Endothelial cell of umbilical vein (primary cell): ENCODE results near the gene MOXD1. TPM values are rescaled to one million over a fixed set of nuclear protein-coding genes. Genes with fewer than 3 reads are reported as not detected.

ENCODE experiments used
- BruUV-seq: library from RNA; stranded (reverse); fragments of 400-500 nt; replicated peaks from 2 replicates; lab custom pipeline; 2021; lab: Mats Ljungman, UMichigan
- CTCF ChIA-PET: fragments of 300-600, 350-600 bp; sonication (Branson Sonifier 250); formaldehyde crosslinking; loops from one replicate; lab custom pipeline; 2021; ENCODE audit warnings: antibody characterized with exemption, inconsistent platforms; lab: Charles Lee
- POLR2A ChIA-PET: fragments of 300-600, 350-600 bp; sonication (Branson Sonifier 250); formaldehyde crosslinking; loops from one replicate; lab custom pipeline; 2021; ENCODE audit warnings: antibody characterized with exemption, inconsistent platforms; lab: Charles Lee
- DNase-seq: peaks from one replicate; pipeline ENCODE4 v3.0.0-alpha.2; 2011; ENCODE audit warnings: low read depth, low spot score
- FAIRE-seq: peaks from 2 replicates; lab custom pipeline; 2011; peaks lifted over from hg19 to GRCh38; lab: Jason Lieb, UNC
- H2AFZ ChIP-seq: 2 replicates; pipeline ENCODE4 v1.6.0; 2012; ENCODE audit warnings: low read depth, low read length, control low read depth, inconsistent platforms
- H3K27ac ChIP-seq: 2 replicates; pipeline ENCODE4 v1.5.1; 2011; ENCODE audit warnings: low read depth, mild to moderate bottlenecking, control low read depth, low read length, moderate library complexity; ENCODE audit not compliant: insufficient read depth
- H3K27me3 ChIP-seq, 2 experiments: 2 replicates each; pipeline versions ENCODE4 v1.6.0 to v1.6.1; 2011; ENCODE audit warnings: low read length in 2 of 2, mixed read lengths in 1 of 2; ENCODE audit not compliant: control insufficient read depth in 2 of 2, insufficient read depth in 2 of 2
- H3K36me3 ChIP-seq, 2 experiments: 2 replicates in 1 of 2; 3 replicates in 1 of 2; pipeline ENCODE4 v1.5.1; 2011; ENCODE audit warnings: low read length in 2 of 2, mild to moderate bottlenecking in 1 of 2, moderate library complexity in 1 of 2; ENCODE audit not compliant: control insufficient read depth in 2 of 2, insufficient read depth in 2 of 2; ENCODE audit errors: extremely low read depth in 1 of 2
- H3K4me1 ChIP-seq: 3 replicates; pipeline ENCODE4 v1.5.1; 2011; ENCODE audit warnings: mild to moderate bottlenecking, low read length; ENCODE audit not compliant: control insufficient read depth, insufficient read depth; ENCODE audit errors: extremely low read depth
- H3K4me2 ChIP-seq: 2 replicates; pipeline ENCODE4 v1.6.1; 2011; ENCODE audit warnings: low read length, control low read depth, mixed read lengths; ENCODE audit not compliant: insufficient read depth
- H3K4me3 ChIP-seq, 3 experiments: fragments of 200-600 bp in 1 of 3; sonication (generic), shearing (Covaris generic) in 1 of 3; replicated peaks in 1 of 3; 2 replicates each; pipeline ENCODE4 v1.5.1; 2011 to 2016; ENCODE audit warnings: control low read depth in 3 of 3, low read length in 3 of 3, mild to moderate bottlenecking in 2 of 3, inconsistent platforms in 1 of 3, low read depth in 1 of 3, moderate library complexity in 1 of 3; ENCODE audit not compliant: insufficient read depth in 1 of 3
- H3K79me2 ChIP-seq: 2 replicates; pipeline ENCODE4 v1.6.0; 2012; ENCODE audit warnings: low read length, inconsistent platforms; ENCODE audit not compliant: control insufficient read depth, insufficient read depth
- H3K9ac ChIP-seq: replicated peaks from 2 replicates; pipeline ENCODE3; 2011; ENCODE audit warnings: low read length, control low read depth; ENCODE audit not compliant: insufficient read depth; ENCODE audit errors: extremely low read depth
- H3K9me1 ChIP-seq: replicated peaks from 3 replicates; pipeline ENCODE4 v1.6.0; 2011; ENCODE audit warnings: mild to moderate bottlenecking, low read length; ENCODE audit not compliant: control insufficient read depth, insufficient read depth; ENCODE audit errors: extremely low read depth
- H3K9me3 ChIP-seq: replicated peaks from 2 replicates; pipeline ENCODE4 v1.5.1; 2012; ENCODE audit warnings: low read length, inconsistent platforms; ENCODE audit not compliant: control insufficient read depth, insufficient read depth
- H4K20me1 ChIP-seq: replicated peaks from 2 replicates; pipeline ENCODE3; 2011; ENCODE audit warnings: mild to moderate bottlenecking, low read length; ENCODE audit not compliant: control insufficient read depth, insufficient read depth; ENCODE audit errors: extremely low read depth
- CTCF ChIP-seq, 2 donors: IDR thresholded peaks; 1 replicate in 1 of 2; 2 replicates in 1 of 2; pipeline ENCODE4 v1.5.1; 2011; ENCODE audit warnings: low read length in 2 of 2, mild to moderate bottlenecking in 2 of 2, moderate library complexity in 2 of 2, control low read depth in 1 of 2, inconsistent platforms in 1 of 2, low read depth in 1 of 2; ENCODE audit not compliant: insufficient read depth in 1 of 2; ENCODE audit errors: extremely low read depth in 1 of 2
- EZH2 ChIP-seq: IDR thresholded peaks from 2 replicates; pipeline ENCODE4 v1.6.1; 2012; ENCODE audit warnings: borderline replicate concordance, low read depth, mild to moderate bottlenecking, moderate library complexity, low read length, inconsistent platforms; ENCODE audit not compliant: severe bottlenecking
- FOS ChIP-seq: IDR thresholded peaks from 2 replicates; pipeline ENCODE4 v1.6.1; 2011; ENCODE audit warnings: mild to moderate bottlenecking, low read length, moderate library complexity, borderline replicate concordance; ENCODE audit not compliant: insufficient read depth
- GATA2 ChIP-seq: IDR thresholded peaks from 2 replicates; pipeline ENCODE4 v1.7.0; 2011; ENCODE audit warnings: low read depth, mild to moderate bottlenecking, moderate library complexity, mixed read lengths, low read length; ENCODE audit not compliant: insufficient read length, insufficient read depth
- JUN ChIP-seq: IDR thresholded peaks from 2 replicates; pipeline ENCODE4 v1.6.1; 2011; ENCODE audit warnings: borderline replicate concordance, low read depth; ENCODE audit not compliant: insufficient read length, insufficient read depth
- MAX ChIP-seq: IDR thresholded peaks from 2 replicates; pipeline ENCODE4 v1.6.1; 2011; ENCODE audit not compliant: insufficient read depth, insufficient read length
- MYC ChIP-seq: IDR thresholded peaks from one replicate; pipeline ENCODE4 v1.6.1; 2011; ENCODE audit warnings: mild to moderate bottlenecking, low read depth, low read length
- POLR2A ChIP-seq: IDR thresholded peaks from 2 replicates; pipeline ENCODE4 v1.6.1; 2012; ENCODE audit warnings: low read depth, mild to moderate bottlenecking, control low read depth, low read length
- POLR2AphosphoS5 ChIP-seq: IDR thresholded peaks from 2 replicates; pipeline ENCODE4 v1.6.1; 2012; ENCODE audit warnings: low read depth, mild to moderate bottlenecking, control low read depth, low read length, moderate library complexity; ENCODE audit not compliant: insufficient read depth
- dilution Hi-C: fragments of 300-500 bp; cut with MboI; formaldehyde crosslinking; loops from one replicate; pipeline ENCODE4 v1.15.0; 2019; ENCODE audit warnings: low sequenced_read_pairs; ENCODE audit not compliant: extremely low pct_ligation_motif_present
- intact Hi-C: fragments of 100-400 bp; cut with micrococcal nuclease; formaldehyde crosslinking; loops from one replicate; pipeline ENCODE4 v1.10.0; 2022
- polyA plus RNA-seq, 4 experiments: library from polyadenylated mRNA; depleted of rRNA in 3 of 4; stranded (reverse) in 3 of 4; unstranded in 1 of 4; fragments of >200 nt; gene quantifications; 2 replicates each; pipeline versions ENCODE4 v1.2.1 to v1.2.3, GENCODE V29; 2011 to 2012; ENCODE audit warnings: missing spikeins in 1 of 4
- total RNA-seq: library from RNA; stranded (reverse); gene quantifications from 2 replicates; pipeline ENCODE4 v1.2.3, GENCODE V29; 2021

Gene MOXD1
- total and polyA plus RNA-seq, 2 donors (not counting 3 experiments of a cell fraction or from before 2014, with no cell fraction given), result 0.01 TPM; not detected in 1

- ChIA-PET CTCF (no interaction called here), POLR2A (no interaction called here)
- Histone ChIP-seq H3K4me1 (no peaks in the 10 kb centered on the region), H3K9me3 (no peaks in the 10 kb centered on the region), H3K4me2 (no peak overlapping the region), H3K9me1 (no peaks in the 10 kb centered on the region), H3K9ac (no peak overlapping the region), H3K36me3 (no peaks in the 10 kb centered on the region), H3K27ac (no peak overlapping the region), H3K4me3 (no peak overlapping the region), H2AFZ (no peak overlapping the region), H4K20me1 (no peaks in the 10 kb centered on the region), H3K27me3 (peaks cover 5 to 6% of the 10 kb centered on the region in 2 experiments), H3K79me2 (no peaks in the 10 kb centered on the region)
- TF ChIP-seq POLR2AphosphoS5 (no peak), JUN (no peak), MYC (no peak), GATA2 (no peak)
- dilution Hi-C loops, result no loop called here
- intact Hi-C loops, result no loop called here
- BruUV-seq, result no TSS peak
- no peak for FAIRE-seq
- no peak for DNase-seq
Measured at GRCh38 chr6:132344811-132345210, 56.5 kb downstream of the MOXD1 start.

- no peak overlapping the region for H3K27ac ChIP-seq
Measured at GRCh38 chr6:132341646-132342045, 59.6 kb downstream of the MOXD1 start.

More at GRCh38 chr6:132341646-132342045, 59.6 kb downstream of the MOXD1 start:
- intact Hi-C loops, result no loop called here
- H2AFZ ChIP-seq, result no peak overlapping the region
- no peaks in the 10 kb centered on the region for H3K79me2 ChIP-seq
- no peaks in the 10 kb centered on the region for H3K9me3 ChIP-seq
- no peak overlapping the region for H3K4me2 ChIP-seq
- ChIA-PET CTCF (interaction anchor here (1.4 to 1.9 kb wide), 2 partner anchors 11 to 44 kb away, joined by 3 to 4 read pairs; no protein-coding TSS in a partner anchor), POLR2A (no interaction called here)
- no peaks in the 10 kb centered on the region for H3K36me3 ChIP-seq
- no peak for DNase-seq
- no peaks in the 10 kb centered on the region for H3K4me1 ChIP-seq
- H3K9me1 ChIP-seq, result no peaks in the 10 kb centered on the region
- H3K9ac ChIP-seq, result no peak overlapping the region
- H4K20me1 ChIP-seq, result no peaks in the 10 kb centered on the region
- dilution Hi-C loops, result no loop called here
- FAIRE-seq, result no peak
- H3K4me3 ChIP-seq, result no peak overlapping the region
- BruUV-seq, result no TSS peak
- TF ChIP-seq POLR2A, result no peak
- no peak for TF ChIP-seq MYC
- no peak for TF ChIP-seq POLR2AphosphoS5
- no peak for TF ChIP-seq CTCF (IDR thresholded peaks at IDR 0.05; ENCODE audit: extremely low read depth in 1 of 2, insufficient read depth in 1 of 2, low read depth in 1 of 2, low read length in 2 of 2)
- TF ChIP-seq FOS, result no peak
- no peak for TF ChIP-seq EZH2
- no peak for TF ChIP-seq MAX
- no peak for TF ChIP-seq GATA2
- TF ChIP-seq JUN, result no peak
- H3K27me3 ChIP-seq, result peaks cover 9 to 12% of the 10 kb centered on the region in 2 experiments
